ENCODE results near the gene TRAF5.

- TF ChIP-seq CTCF (IDR thresholded peaks at IDR 0.05): no peak
- no peak for TF ChIP-seq ZFX (IDR thresholded peaks at IDR 0.05; ENCODE audit: borderline replicate concordance)
Measured at GRCh38 chr1:211340622-211341507, 14.2 kb downstream of the TRAF5 start.
